ENCODE data around the gene MRTFB. TPM values are rescaled to one million over a fixed set of nuclear protein-coding genes. Genes with fewer than 3 reads are reported as not detected.
A peak's percentile ranks its signal among the peaks of the same experiment; 100 is the strongest.

Gene MRTFB
- total and polyA plus RNA-seq, 2 of the 13 experiments (the other 11 are each of a cell fraction or from before 2014, with no cell fraction given) = 11.4 to 14.0 TPM

- TF ChIP-seq ZBTB2 (CRISPR knock-in tag; IDR thresholded peaks at IDR 0.05; ENCODE audit: low read depth) (no peak), ATF3 (CRISPR knock-in tag; IDR thresholded peaks at IDR 0.05) (no peak), ZNF737 (CRISPR knock-in tag; IDR thresholded peaks at IDR 0.05; ENCODE audit: borderline replicate concordance) (no peak), ZNF232 (CRISPR knock-in tag; IDR thresholded peaks at IDR 0.05; ENCODE audit: borderline replicate concordance) (no peak), HNF1B (CRISPR knock-in tag; IDR thresholded peaks at IDR 0.05) (0 out of 2 replicates have a peak, but pooled peaks have one; percentile 58), KDM3A (CRISPR knock-in tag; IDR thresholded peaks at IDR 0.05; ENCODE audit: low read depth) (0 out of 2 replicates have a peak, but pooled peaks have one; percentile 30), ZFAT (CRISPR knock-in tag; conservative IDR thresholded peaks at IDR 0.05) (no peak), CENPBD1 (CRISPR knock-in tag; IDR thresholded peaks at IDR 0.05; ENCODE audit: borderline replicate concordance, low read depth) (no peak), ZNF605 (CRISPR knock-in tag; IDR thresholded peaks at IDR 0.05) (peak; percentile 64; the same call in 1 of the 2 replicates), KMT2A (CRISPR knock-in tag; IDR thresholded peaks at IDR 0.05) (peak; percentile 32; the same call in 1 of the 2 replicates), ZBTB4 (CRISPR knock-in tag; IDR thresholded peaks at IDR 0.05; ENCODE audit: borderline replicate concordance) (no peak), CBFB (CRISPR knock-in tag; IDR thresholded peaks at IDR 0.05) (no peak), PREB (CRISPR knock-in tag; IDR thresholded peaks at IDR 0.05) (no peak), PRPF4 (IDR thresholded peaks at IDR 0.05; ENCODE audit: low read depth, low read length, poor library complexity, severe bottlenecking) (no peak), ELF4 (CRISPR knock-in tag; IDR thresholded peaks at IDR 0.05; ENCODE audit: borderline replicate concordance) (no peak), ARHGAP35 (CRISPR knock-in tag; IDR thresholded peaks at IDR 0.05; ENCODE audit: borderline replicate concordance) (no peak), ZNF136 (CRISPR knock-in tag; IDR thresholded peaks at IDR 0.05; ENCODE audit: low read depth) (no peak), NFE2L1 (CRISPR knock-in tag; IDR thresholded peaks at IDR 0.05; ENCODE audit: borderline replicate concordance) (no peak), PAX8 (CRISPR knock-in tag; IDR thresholded peaks at IDR 0.05; ENCODE audit: borderline replicate concordance) (no peak), ZNF556 (CRISPR knock-in tag; IDR thresholded peaks at IDR 0.05; ENCODE audit: borderline replicate concordance) (no peak)
These were observed 40.8 kb downstream of the MRTFB start (continued) for GRCh38 chr16:14111713-14112538.

Data from HepG2 (cell line).